GM12874 (cell line): Measurements from ENCODE around the gene CDH26.

Experiments
- CTCF ChIP-seq: IDR thresholded peaks from 2 replicates; pipeline ENCODE4 v1.5.1; 2011; ENCODE audit warnings: low read depth, mild to moderate bottlenecking, control low read depth, low read length, moderate library complexity; ENCODE audit not compliant: insufficient read depth

The CDH26 gene

GRCh38 chr20:59931511-59932312 lies 26.5 kb upstream of the CDH26 start:
- no peak for TF ChIP-seq CTCF

GRCh38 chr20:59932616-59933295 lies 25.5 kb upstream of the CDH26 start:
- TF ChIP-seq CTCF: no peak

- no peak for TF ChIP-seq CTCF
Measured at GRCh38 chr20:59933296-59933848, 24.9 kb upstream of the CDH26 start, which contains the start of gene SYCP2. SYCP2 (minus strand) TSS chr20:59933637; CDS start chr20:59922413, 11,224 bp downstream.

GRCh38 chr20:59933849-59934585 lies 24.2 kb upstream of the CDH26 start:
- peak; percentile 94 for TF ChIP-seq CTCF

- no peak for TF ChIP-seq CTCF
Measured at GRCh38 chr20:59935457-59936185, 22.6 kb upstream of the CDH26 start.

- no peak for TF ChIP-seq CTCF
Measured at GRCh38 chr20:59936409-59936808, 21.8 kb upstream of the CDH26 start.
